ENCODE data around the gene ARHGEF16.

ARHGEF16 gene

GRCh38 chr1:3427711-3428704 lies 26.5 kb upstream of the ARHGEF16 start (continued):
- no peak for TF ChIP-seq ZNF521 (tag by site-specific recombination; IDR thresholded peaks at IDR 0.05)
- TF ChIP-seq ZNF768 (tag by site-specific recombination; IDR thresholded peaks at IDR 0.05), result no peak
- TF ChIP-seq SP2 (tag by site-specific recombination; IDR thresholded peaks at IDR 0.05), result no peak
- TF ChIP-seq ZXDB (tag by site-specific recombination; IDR thresholded peaks at IDR 0.05), result no peak
- TF ChIP-seq ZBTB17 (tag by site-specific recombination; IDR thresholded peaks at IDR 0.05), result no peak

GRCh38 chr1:3428899-3429298 lies 25.6 kb upstream of the ARHGEF16 start:
- H3K27ac ChIP-seq (ENCODE audit: extremely low read depth, low read depth, low read length), result no peak overlapping the region
- H3K9me3 ChIP-seq (ENCODE audit: control insufficient read depth, insufficient read depth, low read depth, low read length), result no peaks in the 10 kb centered on the region
- no peak overlapping the region for H3K4me3 ChIP-seq (ENCODE audit: low read depth, low read length)
- CTCF ChIA-PET, result interaction anchor here (0.6 to 1.0 kb wide), 3 partner anchors 24 to 418 kb away, joined by 3 to 4 read pairs (median 3); no protein-coding TSS in a partner anchor
- POLR2A ChIA-PET, result no interaction called here
- no peaks in the 10 kb centered on the region for H3K4me1 ChIP-seq (ENCODE audit: control insufficient read depth, insufficient read depth, low read length)
- TF ChIP-seq ZNF830 (tag by site-specific recombination; IDR thresholded peaks at IDR 0.05; ENCODE audit: low read depth), result no peak
- no peak for TF ChIP-seq ZNF266 (tag by site-specific recombination; IDR thresholded peaks at IDR 0.05; ENCODE audit: low read depth)
- TF ChIP-seq ZNF707 (tag by site-specific recombination; IDR thresholded peaks at IDR 0.05), result no peak
- TF ChIP-seq ZFHX2 (tag by site-specific recombination; conservative IDR thresholded peaks at IDR 0.05), result no peak
- TF ChIP-seq ZBTB48 (tag by site-specific recombination; IDR thresholded peaks at IDR 0.05), result no peak
- TF ChIP-seq ZNF529 (tag by site-specific recombination; IDR thresholded peaks at IDR 0.05; ENCODE audit: insufficient replicate concordance), result no peak
- TF ChIP-seq ZNF423 (tag by site-specific recombination; IDR thresholded peaks at IDR 0.05), result no peak
- no peak for TF ChIP-seq ATF2 (tag by site-specific recombination; IDR thresholded peaks at IDR 0.05; ENCODE audit: low read depth)
- no peak for TF ChIP-seq ZNF514 (tag by site-specific recombination; IDR thresholded peaks at IDR 0.05)
- no peak for TF ChIP-seq ZNF140 (tag by site-specific recombination; IDR thresholded peaks at IDR 0.05)
- no peak for TF ChIP-seq ZNF292 (tag by site-specific recombination; IDR thresholded peaks at IDR 0.05; ENCODE audit: borderline replicate concordance, low read depth)
- no peak for TF ChIP-seq KLF8 (tag by site-specific recombination; IDR thresholded peaks at IDR 0.05)
- TF ChIP-seq ZNF174 (tag by site-specific recombination; IDR thresholded peaks at IDR 0.05), result no peak
- peaks cover 0 to 48% of the 10 kb centered on the region in 2 experiments; a peak in 1 of 3 replicates for H3K36me3 ChIP-seq (ENCODE audit: control insufficient read depth in 2 of 2, insufficient read depth in 1 of 2, low read length in 2 of 2)

GRCh38 chr1:3429320-3429719 lies 25.1 kb upstream of the ARHGEF16 start:
- Histone ChIP-seq H3K4me1 (ENCODE audit: control insufficient read depth, insufficient read depth, low read length) (no peaks in the 10 kb centered on the region), H3K9me3 (ENCODE audit: control insufficient read depth, insufficient read depth, low read depth, low read length) (no peaks in the 10 kb centered on the region), H3K36me3 (ENCODE audit: control insufficient read depth in 2 of 2, insufficient read depth in 1 of 2, low read length in 2 of 2) (peaks cover 0 to 48% of the 10 kb centered on the region in 2 experiments; a peak in 1 of 3 replicates), H3K4me3 (ENCODE audit: low read depth, low read length) (no peak overlapping the region), H3K27ac (ENCODE audit: extremely low read depth, low read depth, low read length) (no peak overlapping the region)
- CTCF ChIA-PET, result interaction anchor here (0.6 to 1.0 kb wide), 2 partner anchors 24 to 419 kb away, joined by 3 read pairs; no protein-coding TSS in a partner anchor
- POLR2A ChIA-PET, result no interaction called here
- TF ChIP-seq ZBTB17 (tag by site-specific recombination; IDR thresholded peaks at IDR 0.05) (no peak), ZNF146 (tag by site-specific recombination; IDR thresholded peaks at IDR 0.05) (no peak)
